Neural crest cell (in vitro differentiated cells): ENCODE results near the gene IFITM10. TPM values are rescaled to one million over a fixed set of nuclear protein-coding genes. Genes with fewer than 3 reads are reported as not detected.

Experiments used
- DNase-seq: peaks from one replicate; pipeline ENCODE4 v3.0.0; 2021; ENCODE audit warnings: low read depth, mixed read lengths, low spot score
- H3K27ac Mint-ChIP-seq: one replicate; pipeline ENCODE4 v1.8.0; 2021; ENCODE audit warnings: mild to moderate bottlenecking, mixed read lengths; ENCODE audit not compliant: unreplicated experiment
- H3K27me3 Mint-ChIP-seq: 2 replicates; pipeline ENCODE4 v1.8.0; 2021; ENCODE audit warnings: low read depth, mild to moderate bottlenecking, mixed read lengths
- H3K36me3 Mint-ChIP-seq: 2 replicates; pipeline ENCODE4 v1.8.0; 2021; ENCODE audit warnings: low read depth, mild to moderate bottlenecking, mixed read lengths
- H3K4me1 Mint-ChIP-seq: 2 replicates; pipeline ENCODE4 v1.8.0; 2021; ENCODE audit warnings: mixed read lengths
- H3K4me3 Mint-ChIP-seq: one replicate; pipeline ENCODE4 v1.8.0; 2021; ENCODE audit warnings: mild to moderate bottlenecking, mixed read lengths
- H3K9me3 Mint-ChIP-seq: 2 replicates; pipeline ENCODE4 v1.8.0; 2021; ENCODE audit warnings: mixed read lengths
- CTCF ChIP-seq: fragments of 200-600 bp; sonication (generic); conservative IDR thresholded peaks from 2 replicates; pipeline ENCODE4 v1.5.0; 2021; ENCODE audit warnings: antibody characterized with exemption, mild to moderate bottlenecking
- total RNA-seq: library from RNA; stranded (reverse); gene quantifications from 2 replicates; pipeline ENCODE4 v1.2.1, GENCODE V29; 2021

The IFITM10 gene
- total RNA-seq, 1 donor from 2014 or later = not detected

GRCh38 chr11:1755692-1756561, 5.5 kb upstream of the IFITM10 start:
- no peak for TF ChIP-seq CTCF
- no peaks in the 10 kb centered on the region for H3K4me1 Mint-ChIP-seq
- DNase-seq = no peak
- H3K4me3 Mint-ChIP-seq = no peak overlapping the region
- H3K27ac Mint-ChIP-seq = no peak overlapping the region
- H3K9me3 Mint-ChIP-seq = no peaks in the 10 kb centered on the region
- no peaks in the 10 kb centered on the region for H3K27me3 Mint-ChIP-seq
- no peaks in the 10 kb centered on the region for H3K36me3 Mint-ChIP-seq

- Mint-ChIP-seq H3K9me3 (no peaks in the 10 kb centered on the region), H3K36me3 (no peaks in the 10 kb centered on the region), H3K4me1 (peaks cover 3% of the 10 kb centered on the region), H3K4me3 (no peak overlapping the region), H3K27me3 (peaks cover 4% of the 10 kb centered on the region), H3K27ac (no peak overlapping the region)
- no peak for TF ChIP-seq CTCF
- DNase-seq = no peak
Observed at GRCh38 chr11:1755344-1755691, 4.9 kb upstream of the IFITM10 start.

- H3K27ac Mint-ChIP-seq = no peak overlapping the region
- H3K27me3 Mint-ChIP-seq = peaks cover 11% of the 10 kb centered on the region
- no peak for DNase-seq
- H3K4me1 Mint-ChIP-seq = peaks cover 10% of the 10 kb centered on the region
- no peaks in the 10 kb centered on the region for H3K9me3 Mint-ChIP-seq
- TF ChIP-seq CTCF = no peak
- no peak overlapping the region for H3K4me3 Mint-ChIP-seq
- no peaks in the 10 kb centered on the region for H3K36me3 Mint-ChIP-seq
Observed at GRCh38 chr11:1754376-1755150, 4.2 kb upstream of the IFITM10 start.

GRCh38 chr11:1753929-1754305, 3.5 kb upstream of the IFITM10 start:
- Mint-ChIP-seq H3K27ac (no peak overlapping the region), H3K27me3 (peaks cover 14% of the 10 kb centered on the region), H3K4me1 (peaks cover 12% of the 10 kb centered on the region), H3K9me3 (no peaks in the 10 kb centered on the region), H3K4me3 (no peak overlapping the region), H3K36me3 (no peaks in the 10 kb centered on the region)
- TF ChIP-seq CTCF = no peak
- no peak for DNase-seq

GRCh38 chr11:1753229-1753928, 3.0 kb upstream of the IFITM10 start:
- no peaks in the 10 kb centered on the region for H3K9me3 Mint-ChIP-seq
- no peak for TF ChIP-seq CTCF
- H3K27me3 Mint-ChIP-seq = peaks cover 17% of the 10 kb centered on the region
- H3K4me1 Mint-ChIP-seq = peaks cover 12% of the 10 kb centered on the region
- no peaks in the 10 kb centered on the region for H3K36me3 Mint-ChIP-seq
- DNase-seq = no peak
- no peak overlapping the region for H3K27ac Mint-ChIP-seq
- H3K4me3 Mint-ChIP-seq = no peak overlapping the region
